ENCODE measurements around the gene DTX2. TPM values are rescaled to one million over a fixed set of nuclear protein-coding genes. Genes with fewer than 3 reads are reported as not detected.
A peak's percentile ranks its signal among the peaks of the same experiment; 100 is the strongest.
"Not testable (repeated sequence)": the region's sequence is repeated elsewhere in the genome, so short reads cannot be mapped to it uniquely, and the experiment has no call there.

The DTX2 gene
- 17.3 TPM for polyA plus RNA-seq (2013, experiment 1 of 4)
- 18.4 TPM for polyA plus RNA-seq (2013, experiment 2 of 4)
- 14.6 TPM for polyA plus RNA-seq (2013, experiment 3 of 4)
- polyA plus RNA-seq (2013, experiment 4 of 4), result 18.8 TPM

DNA sequence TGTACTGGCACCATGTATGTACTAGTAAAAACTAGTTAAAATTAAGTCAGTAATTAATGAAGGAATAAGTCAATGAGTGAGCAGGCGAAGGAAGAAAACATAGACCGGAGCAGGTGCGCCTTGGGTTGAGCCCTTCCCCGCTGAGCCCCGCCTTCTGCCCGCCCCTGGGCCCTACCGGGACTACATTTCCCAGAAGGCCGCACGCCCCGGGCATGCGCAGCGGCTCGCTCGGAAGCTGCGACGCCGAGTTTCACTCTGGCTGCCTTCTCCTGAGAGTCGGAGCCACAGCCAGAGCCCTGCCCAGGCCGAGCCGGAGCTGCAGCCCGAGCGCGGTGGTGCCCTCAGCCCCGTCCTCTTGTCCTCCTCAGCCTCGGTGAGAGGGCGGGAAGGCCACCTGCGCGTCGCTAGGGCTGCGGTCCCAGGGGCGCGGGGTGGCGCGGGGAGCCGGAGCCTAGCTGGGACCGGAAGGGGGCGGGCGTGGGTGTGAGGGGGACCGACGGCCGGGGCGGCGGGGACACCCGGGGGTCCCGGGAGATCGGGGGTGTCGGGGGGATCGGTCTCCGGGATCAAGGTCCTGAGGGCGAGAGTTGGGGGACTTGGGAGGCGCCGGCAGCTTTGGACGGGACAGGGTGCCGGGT, at the start of gene DTX2:
TSS of gene DTX2 (plus strand) at position 246 of the 638 bp plus-strand sequence. CDS start 18,801 bp downstream, outside the sequence.
- H3K4me3 ChIP-seq (ENCODE audit: insufficient read depth, low read depth, low read length), result peak within 1 kb of the TSS; percentile 42
- not testable (repeated sequence) for H3K27ac ChIP-seq (ENCODE audit: insufficient read depth, low read depth, low read length, poor library complexity, severe bottlenecking); H3K36me3 ChIP-seq (ENCODE audit: control insufficient read depth, insufficient read depth, low read length); H3K4me1 ChIP-seq (ENCODE audit: control insufficient read depth, insufficient read depth, low read length); H3K27me3 ChIP-seq (ENCODE audit: control insufficient read depth, insufficient read depth, low read length, poor library complexity, severe bottlenecking); H3K9me3 ChIP-seq (ENCODE audit: control insufficient read depth, low read length)
- 0 to 2% methylated on average over 10 to 11 of the region's 54 CpGs for WGBS, 2 experiments

DNA sequence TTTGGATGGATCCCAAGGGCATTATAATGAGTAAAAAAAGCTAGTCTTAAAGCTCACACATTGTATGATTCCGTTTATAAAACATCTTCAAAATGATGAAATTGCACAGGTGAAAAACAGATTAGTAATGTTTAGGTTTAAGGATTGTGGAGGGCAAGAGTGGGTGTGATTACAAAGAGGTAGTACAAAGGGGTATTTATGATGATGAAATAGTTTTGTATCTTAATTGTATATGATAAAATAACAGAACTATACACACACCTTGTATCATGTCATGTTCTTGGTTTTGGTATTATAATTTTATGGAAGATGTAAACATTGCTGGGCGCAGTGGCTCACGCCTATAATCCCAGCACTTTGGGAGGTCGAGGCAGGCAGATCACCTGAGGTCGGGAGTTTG, 49.3 kb upstream of the DTX2 start:
- Histone ChIP-seq H3K9me3 (ENCODE audit: control insufficient read depth, low read length) (no peaks in the 10 kb centered on the region), H3K4me1 (ENCODE audit: control insufficient read depth, insufficient read depth, low read length) (peaks cover 8% of the 10 kb centered on the region), H3K27me3 (ENCODE audit: control insufficient read depth, insufficient read depth, low read length, poor library complexity, severe bottlenecking) (no peaks in the 10 kb centered on the region), H3K27ac (ENCODE audit: insufficient read depth, low read depth, low read length, poor library complexity, severe bottlenecking) (no peak overlapping the region), H3K4me3 (ENCODE audit: insufficient read depth, low read depth, low read length) (no peak overlapping the region), H3K36me3 (ENCODE audit: control insufficient read depth, insufficient read depth, low read length) (no peaks in the 10 kb centered on the region)
- 92 to 94% methylated on average over 5 of the region's 5 CpGs for WGBS, 2 experiments

- not testable (repeated sequence) for H3K9me3 ChIP-seq (ENCODE audit: control insufficient read depth, low read length); H3K27me3 ChIP-seq (ENCODE audit: control insufficient read depth, insufficient read depth, low read length, poor library complexity, severe bottlenecking); H3K4me3 ChIP-seq (ENCODE audit: insufficient read depth, low read depth, low read length); H3K27ac ChIP-seq (ENCODE audit: insufficient read depth, low read depth, low read length, poor library complexity, severe bottlenecking); H3K4me1 ChIP-seq (ENCODE audit: control insufficient read depth, insufficient read depth, low read length); H3K36me3 ChIP-seq (ENCODE audit: control insufficient read depth, insufficient read depth, low read length)
- 94 to 95% methylated on average over 10 of the region's 10 CpGs for WGBS, 2 experiments
Observed at GRCh38 chr7:76417654-76418310, 43.7 kb upstream of the DTX2 start.

GRCh38 chr7:76421097-76421496, 40.4 kb upstream of the DTX2 start:
- not testable (repeated sequence) for H3K4me1 ChIP-seq (ENCODE audit: control insufficient read depth, insufficient read depth, low read length); H3K36me3 ChIP-seq (ENCODE audit: control insufficient read depth, insufficient read depth, low read length); H3K27ac ChIP-seq (ENCODE audit: insufficient read depth, low read depth, low read length, poor library complexity, severe bottlenecking); H3K9me3 ChIP-seq (ENCODE audit: control insufficient read depth, low read length); H3K27me3 ChIP-seq (ENCODE audit: control insufficient read depth, insufficient read depth, low read length, poor library complexity, severe bottlenecking); H3K4me3 ChIP-seq (ENCODE audit: insufficient read depth, low read depth, low read length)
- 89 to 90% methylated on average over 6 of the region's 6 CpGs for WGBS, 2 experiments

DNA sequence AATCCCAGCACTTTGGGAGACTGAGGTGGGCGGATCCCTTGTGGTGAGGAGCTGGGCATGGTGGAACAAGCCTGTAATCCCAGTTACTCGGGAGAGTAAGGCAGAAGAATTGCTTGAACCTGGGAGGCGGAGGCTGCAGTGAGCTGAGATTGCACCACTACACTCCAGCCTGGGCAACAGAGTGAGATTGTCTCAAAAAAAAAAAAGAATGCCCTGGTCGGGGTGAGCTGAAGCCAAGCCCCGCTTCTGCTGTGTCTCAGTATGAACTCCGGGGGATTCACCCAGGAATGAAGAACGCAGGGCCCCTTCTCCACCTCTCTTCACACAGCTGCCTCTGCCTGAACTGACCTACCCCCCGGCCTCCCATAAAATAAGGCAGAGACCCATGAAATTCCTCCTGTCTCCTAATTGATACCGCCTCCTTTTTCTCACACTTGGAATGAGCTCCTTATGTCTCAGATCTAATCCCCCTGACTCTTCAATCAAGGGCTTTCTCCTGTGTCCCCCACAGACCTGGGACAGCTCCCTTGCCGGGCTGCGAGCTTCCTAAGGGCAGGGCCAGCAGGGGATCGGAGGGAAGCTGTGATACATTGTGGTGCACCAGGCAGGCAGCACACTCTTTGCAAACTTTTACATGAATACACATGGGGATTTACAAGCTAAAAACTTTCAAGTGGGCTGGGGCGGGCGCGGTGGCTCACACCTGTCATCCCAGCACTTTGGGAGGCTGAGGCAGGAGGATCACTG, 37.7 kb upstream of the DTX2 start:
- WGBS, 2 experiments, result 67 to 72% methylated on average over 15 of the region's 15 CpGs
- H3K36me3 ChIP-seq (ENCODE audit: control insufficient read depth, insufficient read depth, low read length), result no peaks in the 10 kb centered on the region
- no peak overlapping the region for H3K27ac ChIP-seq (ENCODE audit: insufficient read depth, low read depth, low read length, poor library complexity, severe bottlenecking)
- no peaks in the 10 kb centered on the region for H3K27me3 ChIP-seq (ENCODE audit: control insufficient read depth, insufficient read depth, low read length, poor library complexity, severe bottlenecking)
- no peak overlapping the region for H3K4me3 ChIP-seq (ENCODE audit: insufficient read depth, low read depth, low read length)
- H3K4me1 ChIP-seq (ENCODE audit: control insufficient read depth, insufficient read depth, low read length), result no peaks in the 10 kb centered on the region
- H3K9me3 ChIP-seq (ENCODE audit: control insufficient read depth, low read length), result no peaks in the 10 kb centered on the region

DNA sequence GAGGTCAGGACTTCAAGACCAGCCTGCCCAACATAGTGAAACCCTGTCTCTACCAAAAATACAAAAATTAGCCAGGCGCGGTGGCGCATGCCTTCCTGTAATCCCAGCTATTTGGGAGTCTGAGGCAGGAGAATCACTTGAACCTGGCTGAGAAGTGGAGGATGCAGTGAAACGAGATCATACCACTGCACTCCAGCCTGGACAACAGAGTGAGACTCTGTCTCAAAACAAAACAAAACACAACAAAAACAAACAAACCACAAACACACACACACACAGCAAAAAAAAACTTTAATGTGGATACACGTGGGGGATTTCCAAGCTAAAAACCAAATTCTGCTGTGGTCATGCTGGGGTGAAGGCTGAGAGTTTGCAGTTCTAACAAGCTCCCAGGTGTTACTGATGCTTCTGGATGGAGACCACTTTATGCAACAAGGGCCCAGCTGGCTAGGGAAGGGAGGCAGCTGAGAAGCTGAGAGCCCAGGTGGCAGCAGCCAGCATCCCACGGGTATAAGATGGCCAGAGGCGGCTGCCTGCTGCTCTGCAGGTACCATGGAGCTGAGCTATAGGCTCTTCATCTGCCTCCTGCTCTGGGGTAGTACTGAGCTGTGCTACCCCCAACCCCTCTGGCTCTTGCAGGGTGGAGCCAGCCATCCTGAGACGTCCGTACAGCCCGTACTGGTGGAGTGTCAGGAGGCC, 36.9 kb upstream of the DTX2 start, which contains the start of gene ZP3:
TSS of gene ZP3 (plus strand) at position 538 of the 699 bp plus-strand sequence. CDS start at position 553, 15 bp downstream.
- no peak within 1 kb of the TSS for H3K27ac ChIP-seq (ENCODE audit: insufficient read depth, low read depth, low read length, poor library complexity, severe bottlenecking)
- H3K4me1 ChIP-seq (ENCODE audit: control insufficient read depth, insufficient read depth, low read length), result no peaks in the 10 kb centered on the region
- no peaks in the 10 kb centered on the region for H3K27me3 ChIP-seq (ENCODE audit: control insufficient read depth, insufficient read depth, low read length, poor library complexity, severe bottlenecking)
- H3K4me3 ChIP-seq (ENCODE audit: insufficient read depth, low read depth, low read length), result no peak within 1 kb of the TSS
- no peaks in the 10 kb centered on the region for H3K9me3 ChIP-seq (ENCODE audit: control insufficient read depth, low read length)
- WGBS, 2 experiments, result 93% methylated on average over 10 of the region's 10 CpGs
- no peaks in the 10 kb centered on the region for H3K36me3 ChIP-seq (ENCODE audit: control insufficient read depth, insufficient read depth, low read length)

DNA sequence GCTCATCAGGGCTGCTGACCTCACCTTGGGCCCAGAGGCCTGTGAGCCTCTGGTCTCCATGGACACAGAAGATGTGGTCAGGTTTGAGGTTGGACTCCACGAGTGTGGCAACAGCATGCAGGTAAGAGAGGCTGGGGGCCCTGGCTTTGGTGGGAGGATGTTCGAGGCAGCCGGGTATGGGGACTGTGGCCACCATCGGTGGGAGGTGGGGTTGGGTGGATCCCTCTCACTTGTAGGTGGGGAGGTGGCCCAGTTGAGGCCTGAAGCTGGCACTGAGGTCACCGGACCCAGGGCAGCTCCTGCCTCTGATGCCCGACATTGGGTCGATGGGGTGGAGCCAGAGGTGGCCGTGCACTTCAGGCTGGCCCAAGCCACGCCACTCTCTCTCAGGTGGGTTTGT, 36.4 kb upstream of the DTX2 start:
- WGBS, 2 experiments, result 95 to 96% methylated on average over 9 of the region's 9 CpGs
- Histone ChIP-seq H3K4me3 (ENCODE audit: insufficient read depth, low read depth, low read length) (no peak overlapping the region), H3K9me3 (ENCODE audit: control insufficient read depth, low read length) (no peaks in the 10 kb centered on the region), H3K27me3 (ENCODE audit: control insufficient read depth, insufficient read depth, low read length, poor library complexity, severe bottlenecking) (no peaks in the 10 kb centered on the region), H3K27ac (ENCODE audit: insufficient read depth, low read depth, low read length, poor library complexity, severe bottlenecking) (no peak overlapping the region), H3K4me1 (ENCODE audit: control insufficient read depth, insufficient read depth, low read length) (no peaks in the 10 kb centered on the region), H3K36me3 (ENCODE audit: control insufficient read depth, insufficient read depth, low read length) (no peaks in the 10 kb centered on the region)

GRCh38 chr7:76425558-76425957, 36.0 kb upstream of the DTX2 start:
- H3K4me1 ChIP-seq (ENCODE audit: control insufficient read depth, insufficient read depth, low read length); H3K36me3 ChIP-seq (ENCODE audit: control insufficient read depth, insufficient read depth, low read length); H3K4me3 ChIP-seq (ENCODE audit: insufficient read depth, low read depth, low read length); H3K9me3 ChIP-seq (ENCODE audit: control insufficient read depth, low read length); H3K27ac ChIP-seq (ENCODE audit: insufficient read depth, low read depth, low read length, poor library complexity, severe bottlenecking); H3K27me3 ChIP-seq (ENCODE audit: control insufficient read depth, insufficient read depth, low read length, poor library complexity, severe bottlenecking): not testable (repeated sequence)
- 91 to 94% methylated on average over 4 of the region's 4 CpGs for WGBS, 2 experiments

- H3K9me3 ChIP-seq (ENCODE audit: control insufficient read depth, low read length), result no peaks in the 10 kb centered on the region
- H3K4me1 ChIP-seq (ENCODE audit: control insufficient read depth, insufficient read depth, low read length), result no peaks in the 10 kb centered on the region
- H3K27me3 ChIP-seq (ENCODE audit: control insufficient read depth, insufficient read depth, low read length, poor library complexity, severe bottlenecking), result no peaks in the 10 kb centered on the region
- H3K36me3 ChIP-seq (ENCODE audit: control insufficient read depth, insufficient read depth, low read length), result no peaks in the 10 kb centered on the region
- WGBS, 2 experiments, result 89 to 92% methylated on average over 4 of the region's 4 CpGs
- no peak overlapping the region for H3K4me3 ChIP-seq (ENCODE audit: insufficient read depth, low read depth, low read length)
- H3K27ac ChIP-seq (ENCODE audit: insufficient read depth, low read depth, low read length, poor library complexity, severe bottlenecking), result no peak overlapping the region
Observed at GRCh38 chr7:76426246-76426645, 35.3 kb upstream of the DTX2 start.

- Histone ChIP-seq H3K4me3 (ENCODE audit: insufficient read depth, low read depth, low read length) (no peak overlapping the region), H3K27ac (ENCODE audit: insufficient read depth, low read depth, low read length, poor library complexity, severe bottlenecking) (no peak overlapping the region), H3K9me3 (ENCODE audit: control insufficient read depth, low read length) (no peaks in the 10 kb centered on the region), H3K36me3 (ENCODE audit: control insufficient read depth, insufficient read depth, low read length) (no peaks in the 10 kb centered on the region), H3K27me3 (ENCODE audit: control insufficient read depth, insufficient read depth, low read length, poor library complexity, severe bottlenecking) (no peaks in the 10 kb centered on the region), H3K4me1 (ENCODE audit: control insufficient read depth, insufficient read depth, low read length) (no peaks in the 10 kb centered on the region)
- WGBS, 2 experiments, result 88 to 91% methylated on average over 5 of the region's 5 CpGs
Observed at GRCh38 chr7:76427635-76428034, 33.9 kb upstream of the DTX2 start.
